Measurements from ENCODE around the gene PI4K2B.
"Not testable (repeated sequence)": the region's sequence is repeated elsewhere in the genome, so short reads cannot be mapped to it uniquely, and the experiment has no call there.

Gene PI4K2B

DNA sequence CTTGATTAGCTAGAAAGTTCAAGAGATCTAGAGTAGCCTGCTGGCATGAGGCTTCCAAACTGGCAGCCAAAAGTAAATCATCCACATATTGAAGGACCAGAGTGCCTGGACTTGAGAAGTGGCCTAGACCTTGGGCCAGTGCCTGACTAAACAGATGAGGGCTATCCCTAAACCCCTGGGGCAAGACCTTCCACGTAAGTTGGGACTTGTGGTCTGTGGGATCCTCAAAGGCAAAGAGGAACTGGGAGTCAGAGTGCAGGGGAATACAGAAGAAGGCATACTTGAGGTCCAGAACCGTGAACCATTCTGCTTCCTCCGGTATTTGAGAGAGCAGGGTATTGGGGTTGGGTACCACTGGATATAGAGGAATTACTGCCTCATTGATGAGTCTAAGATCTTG lies 8.4 kb downstream of the PI4K2B start:
- DNase-seq (ENCODE audit: low read depth), result not testable (repeated sequence)

DNA sequence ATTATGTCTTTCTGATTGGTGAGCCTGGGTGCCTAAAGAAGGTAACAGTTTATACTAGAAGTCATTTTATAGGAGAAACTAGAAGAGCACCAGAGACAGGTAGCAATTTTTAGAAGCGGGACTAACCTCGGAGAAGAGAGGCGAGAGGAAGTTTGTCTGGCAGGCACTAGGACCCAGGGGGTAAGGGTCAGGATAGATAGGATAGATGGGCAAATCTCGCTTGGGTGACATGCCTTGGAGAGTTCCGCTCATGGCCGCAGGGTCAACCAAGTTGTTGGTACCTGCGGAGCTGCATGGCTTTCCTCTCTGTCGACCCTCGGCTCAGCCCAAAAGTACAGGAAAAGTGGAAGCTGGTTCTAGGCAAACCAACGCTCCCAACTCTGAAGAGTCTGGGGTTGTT lies 11.3 kb downstream of the PI4K2B start:
- DNase-seq (ENCODE audit: low read depth), result no peak

DNA sequence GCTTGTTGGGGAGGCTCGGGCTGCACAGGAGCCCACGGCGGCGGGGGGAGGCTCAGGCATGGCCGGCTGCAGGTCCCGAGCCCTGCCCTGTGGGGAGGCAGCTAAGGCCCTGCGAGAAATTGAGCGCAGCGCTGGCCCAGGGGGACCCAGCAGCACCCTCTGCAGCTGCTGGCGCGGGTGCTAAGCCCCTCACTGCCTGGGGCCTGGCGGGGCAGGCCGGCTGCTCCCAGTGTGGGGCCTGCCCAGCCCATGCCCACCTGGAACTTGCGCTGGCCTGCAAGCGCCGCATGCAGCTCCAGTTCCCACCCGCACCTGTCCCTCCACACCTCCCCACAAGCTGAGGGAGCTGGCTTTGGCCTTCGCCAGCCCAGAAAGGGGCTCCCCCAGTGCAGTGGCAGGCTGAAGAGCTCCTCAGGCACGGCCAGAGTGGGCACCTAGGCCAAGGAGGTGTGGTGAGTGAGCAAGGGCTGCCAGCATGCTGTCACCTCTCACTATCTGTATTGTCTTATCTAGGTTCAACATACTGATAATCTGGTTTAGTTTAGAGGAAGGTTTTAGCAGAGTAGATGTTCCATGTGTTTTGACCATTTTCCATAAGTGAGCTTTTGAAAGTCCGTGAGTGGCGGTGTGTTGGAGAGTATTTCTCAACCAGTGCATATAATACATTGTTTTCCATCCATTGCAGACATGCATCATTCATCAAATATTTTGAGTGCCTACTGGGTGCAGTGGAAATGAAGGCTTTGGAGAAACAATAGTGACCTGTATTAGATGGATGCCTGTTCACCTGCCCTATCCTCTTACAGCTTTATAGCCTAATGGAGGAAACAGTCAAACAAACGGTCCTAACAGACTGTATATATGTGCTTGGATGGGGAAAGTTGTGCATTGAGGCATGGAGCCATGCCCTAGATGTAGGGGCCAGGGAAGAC lies 13.1 kb downstream of the PI4K2B start:
- no peak for DNase-seq (ENCODE audit: low read depth)

DNA sequence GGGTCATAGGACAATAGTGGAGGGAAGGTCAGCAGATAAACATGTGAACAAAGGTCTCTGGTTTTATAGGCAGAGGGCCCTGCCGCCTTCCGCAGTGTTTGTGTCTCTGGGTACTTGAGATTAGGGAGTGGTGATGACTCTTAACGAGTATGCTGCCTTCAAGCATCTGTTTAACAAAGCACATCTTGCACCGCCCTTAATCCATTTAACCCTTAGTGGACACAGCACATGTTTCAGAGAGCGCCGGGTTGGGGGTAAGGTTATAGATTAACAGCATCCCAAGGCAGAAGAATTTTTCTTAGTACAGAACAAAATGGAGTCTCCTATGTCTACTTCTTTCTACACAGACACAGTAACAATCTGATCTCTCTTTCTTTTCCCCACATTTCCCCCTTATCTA lies 15.0 kb downstream of the PI4K2B start:
- not testable (repeated sequence) for DNase-seq (ENCODE audit: low read depth)

DNA sequence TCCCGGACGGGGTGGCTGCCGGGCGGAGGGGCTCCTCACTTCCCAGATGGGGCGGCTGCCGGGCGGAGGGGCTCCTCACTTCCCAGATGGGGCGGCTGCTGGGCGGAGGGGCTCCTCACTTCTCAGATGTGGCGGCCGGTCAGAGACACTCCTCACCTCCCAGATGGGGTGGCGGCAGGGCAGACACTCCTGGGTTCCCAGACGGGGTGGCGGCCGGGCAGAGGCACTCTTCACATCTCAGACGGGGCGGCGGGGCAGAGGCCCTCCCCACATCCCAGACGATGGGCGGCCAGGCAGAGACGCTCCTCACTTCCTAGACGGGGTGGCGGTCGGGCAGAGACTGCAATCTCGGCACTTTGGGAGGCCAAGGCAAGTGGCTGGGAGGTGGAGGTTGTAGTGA lies 15.7 kb downstream of the PI4K2B start:
- DNase-seq (ENCODE audit: low read depth), result not testable (repeated sequence)

DNA sequence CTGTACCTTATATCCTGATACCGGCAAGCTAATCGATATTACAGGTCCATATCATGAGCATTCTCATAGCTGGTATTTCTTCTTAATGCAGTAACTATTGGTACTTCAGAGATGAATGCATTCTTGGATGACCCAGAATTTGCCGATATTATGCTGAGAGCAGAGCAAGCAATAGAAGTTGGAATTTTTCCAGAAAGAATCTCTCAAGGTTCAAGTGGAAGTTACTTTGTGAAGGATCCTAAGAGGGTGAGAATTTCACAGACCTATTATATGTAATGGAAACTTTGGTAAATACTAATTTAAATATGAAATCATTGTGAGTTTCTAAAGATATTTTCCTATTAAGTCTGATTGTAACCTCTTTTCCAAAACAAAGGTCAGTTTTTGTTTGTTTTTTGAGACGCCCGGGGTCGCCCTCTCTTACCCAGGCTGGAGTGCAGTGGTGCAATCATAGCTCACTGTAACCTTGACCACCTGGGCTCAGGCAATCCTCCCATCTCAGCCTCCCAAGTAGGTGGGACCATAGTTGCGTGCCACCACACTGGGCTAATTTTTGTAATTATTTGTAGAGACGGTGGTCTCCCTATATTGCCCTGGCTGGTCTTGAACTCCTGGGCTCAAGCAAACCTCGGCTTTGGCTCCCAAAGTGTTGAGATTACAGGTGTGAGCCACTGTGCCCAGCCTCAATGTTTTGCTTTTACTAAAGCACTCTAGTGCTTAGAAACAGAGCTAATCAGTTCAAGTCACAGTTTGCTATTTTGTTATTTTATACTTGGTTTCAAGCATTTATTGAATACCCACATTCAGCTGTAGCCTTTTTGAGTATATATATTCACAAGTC lies 18.6 kb downstream of the PI4K2B start:
- no peak for DNase-seq (ENCODE audit: low read depth)

DNA sequence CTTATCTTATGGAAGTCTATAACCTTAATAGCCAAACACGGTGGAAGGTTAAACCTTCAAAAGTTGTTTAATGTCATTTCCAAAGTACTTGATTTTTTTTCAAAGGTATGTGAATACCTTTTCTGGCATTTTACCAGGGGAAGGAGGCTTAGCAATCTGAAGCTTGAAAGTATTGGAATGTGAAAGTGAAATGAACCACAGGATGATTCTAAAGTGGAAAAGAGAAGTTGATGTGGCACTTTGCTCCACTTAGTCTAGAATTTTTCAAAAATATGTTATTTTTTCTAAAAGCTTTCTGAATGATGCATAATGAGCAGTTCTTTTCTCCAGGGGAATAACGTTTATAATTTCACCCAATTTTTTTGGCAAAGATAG lies 19.2 kb downstream of the PI4K2B start:
- no peak for DNase-seq (ENCODE audit: low read depth)

DNA sequence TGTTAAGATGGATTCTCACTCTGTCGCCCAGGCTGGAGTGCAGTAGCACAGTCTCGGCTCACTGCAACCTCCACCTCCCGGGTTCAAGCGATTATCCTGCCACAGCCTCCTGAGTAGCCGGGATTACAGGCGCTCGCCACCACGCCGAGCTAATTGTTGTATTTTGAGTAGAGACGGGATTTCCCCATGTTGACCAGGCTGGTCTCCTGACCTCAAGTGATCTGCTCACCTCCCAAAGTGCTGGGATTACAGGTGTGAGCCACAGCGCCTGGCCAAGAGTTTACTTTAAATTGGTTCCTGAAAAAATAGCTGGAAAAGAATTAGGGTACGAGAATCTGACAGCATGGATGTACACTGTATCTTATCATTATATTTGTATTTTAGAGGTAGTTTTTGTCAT lies 20.0 kb downstream of the PI4K2B start:
- not testable (repeated sequence) for DNase-seq (ENCODE audit: low read depth)

DNA sequence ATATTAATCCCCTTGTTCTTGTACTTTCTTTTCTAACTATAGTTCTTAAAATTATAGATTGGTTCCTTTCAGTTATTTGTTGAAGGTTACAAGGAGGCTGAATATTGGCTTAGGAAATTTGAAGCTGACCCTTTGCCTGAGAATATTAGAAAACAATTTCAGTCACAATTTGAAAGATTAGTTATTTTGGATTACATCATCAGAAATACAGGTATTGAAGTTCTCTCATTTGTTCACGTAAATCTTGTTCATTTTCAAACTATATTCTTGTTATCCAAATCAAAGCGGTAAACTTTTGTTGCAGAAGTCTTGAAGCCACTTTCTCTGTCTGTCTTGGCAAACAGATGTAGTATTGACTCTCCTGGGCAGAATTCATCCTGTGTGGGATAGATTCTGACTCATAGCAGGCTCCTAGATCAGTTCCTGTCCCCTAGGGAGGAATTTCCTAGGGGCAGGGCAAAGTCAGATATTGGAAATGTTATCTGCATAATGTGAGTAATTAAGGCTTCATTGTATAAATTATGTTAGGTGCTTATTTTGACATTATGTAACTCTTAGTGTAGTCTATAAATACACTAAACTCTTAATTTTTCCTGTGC lies 25.2 kb downstream of the PI4K2B start:
- DNase-seq (ENCODE audit: low read depth), result no peak

DNA sequence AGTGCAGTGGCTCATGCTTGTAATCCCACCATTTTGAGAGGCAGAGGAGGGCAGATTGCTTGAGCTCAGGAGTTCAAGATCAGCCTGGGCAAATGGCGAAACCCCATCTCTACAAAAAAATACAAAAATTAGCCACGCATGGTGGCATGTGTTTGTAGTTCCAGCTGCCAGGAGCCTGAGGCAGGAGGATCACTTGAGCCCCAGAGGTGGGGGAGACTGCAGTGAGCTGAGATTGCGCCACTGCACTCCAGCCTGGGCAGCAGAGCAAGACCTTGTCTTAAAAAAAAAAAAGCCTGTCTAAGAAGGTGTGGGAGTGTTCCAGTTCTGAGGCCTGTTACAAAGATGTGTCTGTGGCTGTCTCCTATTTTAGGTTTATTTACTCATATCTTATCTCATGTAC lies 38.0 kb downstream of the PI4K2B start:
- peak; percentile 44 for DNase-seq (ENCODE audit: low read depth)

DNA sequence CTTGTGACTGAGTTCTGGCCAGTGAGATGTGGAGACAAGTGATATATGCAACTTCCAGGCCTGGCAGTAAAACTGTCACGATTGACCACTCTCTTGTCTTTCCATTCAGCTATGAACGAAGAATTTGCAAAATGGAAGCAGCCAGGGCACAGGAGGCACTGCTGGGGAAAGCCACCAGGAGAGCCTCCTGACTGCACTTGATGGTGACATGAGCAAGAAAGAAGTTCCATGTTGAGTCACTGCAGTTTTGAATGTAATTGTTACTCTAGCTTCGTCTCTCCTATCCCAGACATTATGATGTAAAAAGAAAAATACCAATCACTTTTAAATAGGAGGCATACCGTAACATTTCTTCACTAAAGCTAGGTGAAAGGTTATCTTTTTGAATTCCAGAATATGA lies 46.4 kb downstream of the PI4K2B start:
- DNase-seq (ENCODE audit: low read depth), result no peak

DNA sequence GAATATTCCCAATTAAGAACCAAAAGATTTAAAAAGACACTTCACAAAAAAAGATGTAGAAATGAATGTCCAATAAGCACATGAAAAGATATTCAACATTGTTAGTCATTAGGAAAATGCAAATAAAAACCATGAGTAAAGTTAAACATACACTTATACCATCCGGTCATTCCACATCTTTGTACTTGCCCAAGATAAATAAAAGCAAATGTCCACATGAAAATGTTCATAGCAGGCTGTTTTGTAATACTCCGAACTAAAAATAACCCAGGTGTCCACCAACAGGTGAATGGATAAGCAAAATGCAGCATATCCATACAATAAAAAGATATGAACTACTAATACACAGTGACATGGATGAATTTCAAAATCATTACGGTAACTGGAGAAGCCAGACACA lies 50.1 kb downstream of the PI4K2B start:
- DNase-seq (ENCODE audit: low read depth), result no peak

DNA sequence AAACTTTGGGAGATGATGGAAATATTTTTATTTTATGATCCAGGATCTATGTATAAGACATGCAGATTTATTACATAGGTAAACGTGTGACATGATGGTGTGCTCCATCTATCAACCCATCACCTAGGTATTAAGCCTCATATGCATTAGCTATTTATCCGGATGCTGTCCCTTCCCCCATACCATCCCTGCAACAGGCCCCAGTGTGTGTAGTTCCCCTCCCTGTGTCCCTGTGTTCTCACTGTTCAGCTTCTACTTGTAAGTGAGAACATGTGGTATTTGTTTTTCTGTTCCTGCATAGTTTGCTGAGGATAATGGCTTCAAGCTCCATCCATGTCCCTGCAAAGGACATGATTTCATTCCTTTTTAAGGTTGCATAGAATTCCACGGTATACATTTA lies 50.6 kb downstream of the PI4K2B start:
- DNase-seq (ENCODE audit: low read depth), result no peak

DNA sequence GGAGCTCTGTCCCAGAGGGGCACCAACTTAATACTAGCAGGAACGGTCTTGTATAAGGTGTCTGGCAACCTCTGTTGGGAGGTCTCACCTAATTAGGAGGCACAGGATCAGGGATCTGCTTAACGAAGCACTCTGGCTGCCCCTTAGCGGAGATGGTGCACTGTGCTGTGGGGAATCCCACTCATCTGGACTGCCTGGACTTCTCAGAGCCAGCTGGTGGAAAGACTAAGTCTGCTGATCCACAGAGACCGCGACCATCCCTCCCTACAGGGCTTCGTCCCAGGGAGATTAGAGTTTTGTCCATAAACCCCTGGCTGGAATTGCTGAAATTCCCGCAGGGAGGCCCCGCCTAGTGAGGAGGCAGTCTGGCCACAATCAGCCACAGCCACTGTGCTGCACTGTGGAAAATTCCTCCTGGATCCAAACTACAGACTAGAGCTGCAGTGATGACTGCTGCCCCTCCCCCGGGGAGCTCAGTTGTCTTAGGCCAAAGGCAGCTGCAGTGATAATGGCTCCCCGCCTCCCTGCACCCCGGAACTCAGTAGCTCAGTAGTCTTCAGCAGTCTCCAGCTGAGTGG lies 56.7 kb downstream of the PI4K2B start:
- peak; percentile 40 for DNase-seq (ENCODE audit: low read depth)

DNA sequence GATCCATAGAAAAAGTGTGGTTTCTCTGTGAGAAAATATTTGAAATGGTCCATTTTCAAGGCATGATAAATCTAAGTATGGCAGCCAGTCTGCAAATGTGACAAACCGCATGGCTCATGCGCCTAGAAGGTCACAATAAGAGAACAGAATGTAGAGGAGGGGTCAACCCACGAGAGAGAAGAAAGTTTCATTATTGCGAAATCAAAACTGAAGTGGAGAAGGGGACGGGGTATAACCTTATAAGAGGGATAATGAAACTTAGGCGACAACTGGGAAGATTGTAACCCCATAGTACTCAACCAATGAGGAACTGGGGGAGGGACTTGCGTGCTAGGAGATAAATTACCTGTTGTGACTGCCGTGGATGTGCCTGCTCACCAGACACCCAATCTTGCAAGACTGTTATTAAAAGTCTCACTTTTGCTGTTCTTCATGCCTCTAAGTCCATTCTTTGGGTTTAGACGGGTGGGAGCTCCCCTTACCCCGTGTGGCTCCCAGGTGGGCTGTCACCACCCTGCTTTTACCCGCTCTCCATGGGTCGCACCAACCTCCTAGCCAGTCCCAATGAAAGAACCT lies 57.4 kb downstream of the PI4K2B start:
- no peak for DNase-seq (ENCODE audit: low read depth)

DNA sequence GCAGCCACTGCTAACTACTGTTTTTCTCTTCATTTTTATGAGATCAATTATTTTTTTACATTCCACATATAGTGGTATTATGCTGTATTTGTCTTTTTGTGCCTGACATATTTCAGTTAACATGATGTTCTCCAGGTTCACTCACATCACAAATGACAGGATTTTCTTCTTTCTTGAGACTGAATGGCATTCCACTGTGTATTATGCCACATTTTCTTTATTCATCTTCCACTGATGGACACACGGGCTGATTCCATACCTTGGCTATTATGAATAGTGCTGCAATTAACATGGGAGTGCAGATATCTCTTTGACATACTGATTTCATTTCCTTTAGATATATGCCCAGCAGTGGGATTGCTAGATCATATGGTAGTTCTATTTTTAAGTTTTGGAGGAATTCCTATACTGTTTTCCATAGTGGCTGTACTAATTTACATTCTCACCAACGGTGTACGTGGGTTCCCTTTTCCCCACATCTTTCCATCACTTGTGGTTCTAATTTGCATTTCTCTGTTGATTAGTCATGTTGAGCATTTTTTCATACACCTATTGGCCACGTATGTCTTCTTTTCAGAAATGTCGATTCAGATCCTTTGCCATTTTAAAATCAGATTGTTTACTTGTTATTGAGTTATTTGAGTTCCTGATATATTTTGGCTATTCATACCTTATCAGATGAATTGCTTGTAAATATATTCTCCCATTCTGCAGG lies 63.9 kb downstream of the PI4K2B start:
- no peak for DNase-seq (ENCODE audit: low read depth)

DNA sequence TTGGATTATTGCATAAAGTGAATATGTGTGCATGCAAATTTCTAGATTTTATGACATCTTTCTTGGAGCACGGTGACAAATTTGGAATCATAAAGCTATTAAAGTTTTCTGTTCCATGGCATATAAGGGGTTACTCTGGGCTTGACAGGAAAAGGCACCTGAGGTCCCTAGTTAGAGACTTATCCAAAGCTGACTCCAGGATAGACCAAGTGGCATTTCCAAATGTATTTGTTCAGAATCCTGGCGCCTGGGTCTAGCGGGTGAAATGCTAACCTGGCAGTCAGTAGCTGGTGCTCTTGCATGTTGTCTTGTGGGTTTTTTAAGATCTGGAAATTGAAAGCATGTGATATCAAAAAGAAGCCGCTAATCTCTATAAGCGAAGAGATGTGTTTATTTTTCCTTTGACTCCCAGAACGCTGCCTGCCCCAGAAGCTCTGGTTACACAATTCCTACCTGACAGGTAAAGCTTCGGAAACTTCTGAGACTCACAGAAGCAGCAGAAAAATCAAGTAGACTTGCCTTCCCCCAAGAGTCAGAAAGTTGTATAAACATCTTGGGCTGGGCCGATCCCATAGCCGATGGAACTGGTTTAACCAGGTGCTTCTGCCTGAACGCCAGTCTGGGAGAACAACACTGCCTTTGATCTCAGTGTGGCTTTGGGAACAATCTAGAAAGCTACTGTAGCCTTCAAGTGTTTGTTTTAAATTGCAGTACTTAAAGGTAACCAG lies 65.8 kb downstream of the PI4K2B start:
- DNase-seq (ENCODE audit: low read depth), result no peak

DNA sequence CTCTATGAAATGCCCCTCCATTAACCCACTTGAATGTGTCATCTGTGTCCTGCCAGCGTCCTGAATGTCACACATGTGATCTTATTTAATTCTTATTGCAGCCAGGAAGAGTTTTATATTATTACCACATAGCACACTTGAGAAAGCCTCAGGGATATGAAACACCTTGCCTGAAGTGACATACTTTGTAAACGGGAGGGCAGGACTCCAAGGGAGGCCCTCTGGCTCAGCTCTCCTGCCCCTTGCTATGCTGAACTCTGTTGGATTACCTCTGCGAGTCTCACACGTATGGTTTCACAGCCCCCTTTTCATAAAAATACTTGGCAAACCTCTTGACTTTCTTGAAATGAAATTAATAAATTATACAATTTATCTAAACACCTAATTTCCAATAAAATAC lies 67.6 kb downstream of the PI4K2B start:
- no peak for DNase-seq (ENCODE audit: low read depth)

DNA sequence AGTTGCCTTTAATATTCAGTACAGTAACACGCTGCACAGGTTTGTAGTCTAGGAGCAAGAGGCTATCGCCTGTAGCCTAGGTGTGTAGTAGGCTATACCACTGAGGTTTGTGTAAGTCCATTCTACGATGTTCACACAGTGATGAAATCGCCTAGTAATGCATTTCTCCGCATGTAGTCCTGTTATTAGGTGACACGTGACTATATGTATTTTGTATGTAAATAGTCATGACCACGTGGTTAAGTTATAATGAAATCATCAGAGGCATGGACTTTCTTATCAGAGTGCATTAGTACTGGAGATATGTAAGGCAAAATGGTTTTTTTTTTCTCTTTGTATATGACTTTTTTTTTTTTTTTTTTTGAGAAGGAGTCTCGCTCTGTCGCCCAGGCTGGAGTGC lies 68.8 kb downstream of the PI4K2B start:
- DNase-seq (ENCODE audit: low read depth), result no peak

DNA sequence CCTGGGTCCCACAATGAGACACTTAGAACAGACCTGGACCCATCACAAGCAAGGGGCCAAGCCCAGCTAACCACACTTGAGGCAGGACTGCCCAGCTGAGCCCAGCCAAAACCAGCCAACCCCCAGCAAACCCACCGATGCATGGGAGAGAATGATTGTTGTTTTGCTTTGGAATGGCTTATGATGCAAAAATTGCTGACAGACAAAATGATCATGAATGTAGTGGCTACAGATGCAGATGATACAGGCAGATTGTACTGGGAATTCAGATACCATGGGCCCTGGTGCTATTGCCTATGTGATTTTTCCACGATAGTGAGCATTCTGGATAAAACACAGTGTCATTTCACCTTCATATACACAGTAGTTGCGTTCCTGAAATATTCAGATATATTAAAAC lies 69.7 kb downstream of the PI4K2B start:
- DNase-seq (ENCODE audit: low read depth), result no peak
